ENCODE data around the gene USP50.
"Not testable (repeated sequence)": the region's sequence is repeated elsewhere in the genome, so short reads cannot be mapped to it uniquely, and the experiment has no call there.

Gene USP50

GRCh38 chr15:50505656-50506055 is 40.8 kb downstream of the USP50 start:
- not testable (repeated sequence) for H3K9me3 ChIP-seq (ENCODE audit: control insufficient read depth, insufficient read depth, low read length); H3K4me1 ChIP-seq (ENCODE audit: control insufficient read depth, insufficient read depth, low read length); H3K9ac ChIP-seq (ENCODE audit: low read depth, low read length); H3K4me3 ChIP-seq (ENCODE audit: low read depth, low read length); H3K27ac ChIP-seq (ENCODE audit: low read depth, low read length); H3K27me3 ChIP-seq (ENCODE audit: control insufficient read depth, insufficient read depth, low read length)
- H3K36me3 ChIP-seq (ENCODE audit: control insufficient read depth, insufficient read depth, low read length): peaks cover 10% of the 10 kb centered on the region

- H3K9ac ChIP-seq (ENCODE audit: low read depth, low read length): no peak overlapping the region
- H3K36me3 ChIP-seq (ENCODE audit: control insufficient read depth, insufficient read depth, low read length): peaks cover 35% of the 10 kb centered on the region
- H3K27me3 ChIP-seq (ENCODE audit: control insufficient read depth, insufficient read depth, low read length): no peaks in the 10 kb centered on the region
- H3K9me3 ChIP-seq (ENCODE audit: control insufficient read depth, insufficient read depth, low read length): no peaks in the 10 kb centered on the region
- H3K4me3 ChIP-seq (ENCODE audit: low read depth, low read length): no peak overlapping the region
- peaks cover 9% of the 10 kb centered on the region; the same call in 1 of the 2 replicates for H3K4me1 ChIP-seq (ENCODE audit: control insufficient read depth, insufficient read depth, low read length)
- no peak overlapping the region for H3K27ac ChIP-seq (ENCODE audit: low read depth, low read length)
Observed at GRCh38 chr15:50503144-50503543, 43.3 kb downstream of the USP50 start.

GRCh38 chr15:50501815-50502214 is 44.7 kb downstream of the USP50 start:
- peaks cover 49% of the 10 kb centered on the region for H3K36me3 ChIP-seq (ENCODE audit: control insufficient read depth, insufficient read depth, low read length)

GRCh38 chr15:50500352-50500751 is 46.1 kb downstream of the USP50 start:
- H3K36me3 ChIP-seq (ENCODE audit: control insufficient read depth, insufficient read depth, low read length): peaks cover 60% of the 10 kb centered on the region
- H3K27me3 ChIP-seq (ENCODE audit: control insufficient read depth, insufficient read depth, low read length): no peaks in the 10 kb centered on the region
- no peak overlapping the region for H3K9ac ChIP-seq (ENCODE audit: low read depth, low read length)
- H3K27ac ChIP-seq (ENCODE audit: low read depth, low read length): no peak overlapping the region
- no peak overlapping the region for H3K4me3 ChIP-seq (ENCODE audit: low read depth, low read length)
- no peaks in the 10 kb centered on the region for H3K4me1 ChIP-seq (ENCODE audit: control insufficient read depth, insufficient read depth, low read length)
- H3K9me3 ChIP-seq (ENCODE audit: control insufficient read depth, insufficient read depth, low read length): no peaks in the 10 kb centered on the region

More at GRCh38 chr15:50501815-50502214, 44.7 kb downstream of the USP50 start:
- H3K4me1 ChIP-seq (ENCODE audit: control insufficient read depth, insufficient read depth, low read length): peaks cover 9% of the 10 kb centered on the region; the same call in 1 of the 2 replicates
- H3K27me3 ChIP-seq (ENCODE audit: control insufficient read depth, insufficient read depth, low read length): no peaks in the 10 kb centered on the region
- no peak overlapping the region for H3K4me3 ChIP-seq (ENCODE audit: low read depth, low read length)
- no peak overlapping the region for H3K27ac ChIP-seq (ENCODE audit: low read depth, low read length)
- no peaks in the 10 kb centered on the region for H3K9me3 ChIP-seq (ENCODE audit: control insufficient read depth, insufficient read depth, low read length)
- H3K9ac ChIP-seq (ENCODE audit: low read depth, low read length): no peak overlapping the region

- Histone ChIP-seq H3K9me3 (ENCODE audit: control insufficient read depth, insufficient read depth, low read length) (no peaks in the 10 kb centered on the region), H3K27me3 (ENCODE audit: control insufficient read depth, insufficient read depth, low read length) (no peaks in the 10 kb centered on the region), H3K9ac (ENCODE audit: low read depth, low read length) (no peak overlapping the region), H3K36me3 (ENCODE audit: control insufficient read depth, insufficient read depth, low read length) (peaks cover 94% of the 10 kb centered on the region), H3K4me3 (ENCODE audit: low read depth, low read length) (no peak overlapping the region), H3K4me1 (ENCODE audit: control insufficient read depth, insufficient read depth, low read length) (no peaks in the 10 kb centered on the region), H3K27ac (ENCODE audit: low read depth, low read length) (no peak overlapping the region)
Observed at GRCh38 chr15:50496692-50497091, 49.8 kb downstream of the USP50 start.

- H3K36me3 ChIP-seq (ENCODE audit: control insufficient read depth, insufficient read depth, low read length): peaks cover 96% of the 10 kb centered on the region
- not testable (repeated sequence) for H3K9me3 ChIP-seq (ENCODE audit: control insufficient read depth, insufficient read depth, low read length); H3K27ac ChIP-seq (ENCODE audit: low read depth, low read length); H3K4me3 ChIP-seq (ENCODE audit: low read depth, low read length); H3K27me3 ChIP-seq (ENCODE audit: control insufficient read depth, insufficient read depth, low read length); H3K4me1 ChIP-seq (ENCODE audit: control insufficient read depth, insufficient read depth, low read length); H3K9ac ChIP-seq (ENCODE audit: low read depth, low read length)
Observed at GRCh38 chr15:50494547-50494946, 51.9 kb downstream of the USP50 start.

GRCh38 chr15:50493625-50494024 is 52.8 kb downstream of the USP50 start:
- no peaks in the 10 kb centered on the region for H3K9me3 ChIP-seq (ENCODE audit: control insufficient read depth, insufficient read depth, low read length)
- H3K36me3 ChIP-seq (ENCODE audit: control insufficient read depth, insufficient read depth, low read length): peaks cover 90% of the 10 kb centered on the region

GRCh38 chr15:50487287-50487686 is 59.2 kb downstream of the USP50 start:
- Histone ChIP-seq H3K36me3 (ENCODE audit: control insufficient read depth, insufficient read depth, low read length) (peaks cover 74% of the 10 kb centered on the region), H3K9me3 (ENCODE audit: control insufficient read depth, insufficient read depth, low read length) (no peaks in the 10 kb centered on the region), H3K27me3 (ENCODE audit: control insufficient read depth, insufficient read depth, low read length) (no peaks in the 10 kb centered on the region), H3K4me1 (ENCODE audit: control insufficient read depth, insufficient read depth, low read length) (peaks cover 4% of the 10 kb centered on the region; the same call in 1 of the 2 replicates), H3K27ac (ENCODE audit: low read depth, low read length) (no peak overlapping the region), H3K4me3 (ENCODE audit: low read depth, low read length) (no peak overlapping the region), H3K9ac (ENCODE audit: low read depth, low read length) (no peak overlapping the region)

More at GRCh38 chr15:50493625-50494024, 52.8 kb downstream of the USP50 start:
- Histone ChIP-seq H3K9ac (ENCODE audit: low read depth, low read length) (no peak overlapping the region), H3K4me1 (ENCODE audit: control insufficient read depth, insufficient read depth, low read length) (peaks cover 4% of the 10 kb centered on the region; the same call in 1 of the 2 replicates), H3K27me3 (ENCODE audit: control insufficient read depth, insufficient read depth, low read length) (no peaks in the 10 kb centered on the region), H3K4me3 (ENCODE audit: low read depth, low read length) (no peak overlapping the region), H3K27ac (ENCODE audit: low read depth, low read length) (no peak overlapping the region)

GRCh38 chr15:50485389-50485788 is 61.1 kb downstream of the USP50 start:
- peaks cover 74% of the 10 kb centered on the region for H3K36me3 ChIP-seq (ENCODE audit: control insufficient read depth, insufficient read depth, low read length)
- no peaks in the 10 kb centered on the region for H3K9me3 ChIP-seq (ENCODE audit: control insufficient read depth, insufficient read depth, low read length)
- H3K27me3 ChIP-seq (ENCODE audit: control insufficient read depth, insufficient read depth, low read length): no peaks in the 10 kb centered on the region
- H3K4me3 ChIP-seq (ENCODE audit: low read depth, low read length): no peak overlapping the region
- H3K4me1 ChIP-seq (ENCODE audit: control insufficient read depth, insufficient read depth, low read length): peaks cover 1% of the 10 kb centered on the region; the same call in 1 of the 2 replicates
- H3K9ac ChIP-seq (ENCODE audit: low read depth, low read length): no peak overlapping the region
- no peak overlapping the region for H3K27ac ChIP-seq (ENCODE audit: low read depth, low read length)

- Histone ChIP-seq H3K27me3 (ENCODE audit: control insufficient read depth, insufficient read depth, low read length) (no peaks in the 10 kb centered on the region), H3K36me3 (ENCODE audit: control insufficient read depth, insufficient read depth, low read length) (peaks cover 73% of the 10 kb centered on the region), H3K9ac (ENCODE audit: low read depth, low read length) (no peak overlapping the region), H3K4me3 (ENCODE audit: low read depth, low read length) (no peak overlapping the region), H3K9me3 (ENCODE audit: control insufficient read depth, insufficient read depth, low read length) (no peaks in the 10 kb centered on the region), H3K27ac (ENCODE audit: low read depth, low read length) (no peak overlapping the region), H3K4me1 (ENCODE audit: control insufficient read depth, insufficient read depth, low read length) (no peaks in the 10 kb centered on the region)
Observed at GRCh38 chr15:50484781-50485180, 61.7 kb downstream of the USP50 start.

- H3K4me1 ChIP-seq (ENCODE audit: control insufficient read depth, insufficient read depth, low read length): no peaks in the 10 kb centered on the region
- no peak overlapping the region for H3K27ac ChIP-seq (ENCODE audit: low read depth, low read length)
- no peaks in the 10 kb centered on the region for H3K27me3 ChIP-seq (ENCODE audit: control insufficient read depth, insufficient read depth, low read length)
- H3K36me3 ChIP-seq (ENCODE audit: control insufficient read depth, insufficient read depth, low read length): peaks cover 76% of the 10 kb centered on the region
- no peak overlapping the region for H3K9ac ChIP-seq (ENCODE audit: low read depth, low read length)
- no peaks in the 10 kb centered on the region for H3K9me3 ChIP-seq (ENCODE audit: control insufficient read depth, insufficient read depth, low read length)
- no peak overlapping the region for H3K4me3 ChIP-seq (ENCODE audit: low read depth, low read length)
Observed at GRCh38 chr15:50476143-50476542, 70.3 kb downstream of the USP50 start.

- Histone ChIP-seq H3K9me3 (ENCODE audit: control insufficient read depth, insufficient read depth, low read length) (no peaks in the 10 kb centered on the region), H3K27ac (ENCODE audit: low read depth, low read length) (no peak overlapping the region), H3K4me3 (ENCODE audit: low read depth, low read length) (no peak overlapping the region), H3K36me3 (ENCODE audit: control insufficient read depth, insufficient read depth, low read length) (peaks cover 50% of the 10 kb centered on the region), H3K27me3 (ENCODE audit: control insufficient read depth, insufficient read depth, low read length) (no peaks in the 10 kb centered on the region), H3K4me1 (ENCODE audit: control insufficient read depth, insufficient read depth, low read length) (peaks cover 14% of the 10 kb centered on the region; the same call in 1 of the 2 replicates), H3K9ac (ENCODE audit: low read depth, low read length) (no peak overlapping the region)
Observed at GRCh38 chr15:50471072-50471471, 75.4 kb downstream of the USP50 start.
